ENCODE data around the gene CPLX4. TPM values are rescaled to one million over a fixed set of nuclear protein-coding genes. Genes with fewer than 3 reads are reported as not detected.
A peak's percentile ranks its signal among the peaks of the same experiment; 100 is the strongest.

CPLX4 gene
- total and polyA plus RNA-seq, 11 donors, result not detected

- H3K27me3 ChIP-seq, result peaks cover 62 to 89% (median 77%) of the 10 kb centered on the region in 9 donors
- no peak overlapping the region for H3K4me3 ChIP-seq
- DNase-seq (no peak), ATAC-seq (no peak)
- peaks cover 0 to 6% (median 0%) of the 10 kb centered on the region in 12 donors for H3K9me3 ChIP-seq
- H3K27ac ChIP-seq, result no peak overlapping the region
- TF ChIP-seq CTCF (IDR thresholded peaks at IDR 0.05), result no peak
- TF ChIP-seq POLR2A (IDR thresholded peaks at IDR 0.05), result no peak
- intact Hi-C loops (cut with DNase I), result loop anchor here in 1 of 10 donors (10.0 kb wide), 1 partner anchor 181 kb away; no protein-coding TSS in a partner anchor
- 6 to 10% (median 8%) methylated on average over 4 to 12 of the region's 12 CpGs for WGBS, 4 donors
- peaks cover 0 to 33% (median 10%) of the 10 kb centered on the region in 12 donors for H3K4me1 ChIP-seq
- H3K36me3 ChIP-seq, result no peaks in the 10 kb centered on the region
Measured at GRCh38 chr18:59265974-59266369, 52.5 kb downstream of the CPLX4 start.

DNA sequence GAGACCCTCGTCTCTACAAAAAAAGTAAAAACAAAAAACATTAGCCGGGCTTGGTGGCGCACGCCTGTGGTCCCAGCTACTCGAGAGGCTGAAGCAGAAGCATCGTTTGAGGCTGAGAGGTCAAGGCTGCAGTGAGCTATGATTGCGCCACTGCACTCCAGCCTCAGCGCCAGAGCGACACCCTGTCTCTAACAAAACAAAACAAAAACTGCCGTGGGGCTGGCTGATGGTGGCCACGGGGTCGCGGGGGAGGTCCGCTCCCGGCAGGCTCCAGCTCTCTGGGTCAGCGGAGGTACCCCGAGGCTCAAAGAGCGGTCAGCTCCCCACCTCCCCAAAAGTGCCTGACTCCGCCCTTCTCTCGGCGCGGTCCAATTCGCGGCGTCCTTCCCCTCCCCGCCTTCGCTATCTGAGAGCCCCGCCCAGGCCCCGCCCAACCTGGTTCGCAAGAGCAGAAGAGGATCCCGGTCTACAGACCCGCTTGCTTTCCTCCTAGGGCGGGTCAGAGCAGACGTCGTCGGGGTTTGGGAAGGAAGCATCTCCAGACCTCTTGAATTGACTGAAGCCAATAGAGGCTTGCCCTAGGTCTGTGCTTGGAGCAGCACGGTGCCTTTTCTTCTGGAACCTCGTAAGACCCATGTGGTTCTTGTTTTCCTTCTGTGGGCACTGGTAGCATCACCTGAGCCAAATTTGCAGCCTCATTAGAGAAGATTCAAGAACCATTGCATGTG lies 53.0 kb downstream of the CPLX4 start:
- intact Hi-C loops (cut with DNase I), result loop anchor here in 1 of 10 donors (10.0 kb wide), 1 partner anchor 181 kb away; no protein-coding TSS in a partner anchor
- no peaks in the 10 kb centered on the region for H3K36me3 ChIP-seq
- DNase-seq (no peak), ATAC-seq (no peak)
- 2 to 4% (median 3%) methylated on average over 30 to 38 of the region's 38 CpGs for WGBS, 4 donors
- peaks cover 57 to 83% (median 72%) of the 10 kb centered on the region in 9 donors for H3K27me3 ChIP-seq
- no peak overlapping the region for H3K27ac ChIP-seq
- H3K4me3 ChIP-seq, result peak overlapping the region in 6 of 12 donors; percentile 6 to 44 (median 17)
- peaks cover 0 to 33% (median 10%) of the 10 kb centered on the region in 12 donors for H3K4me1 ChIP-seq
- H3K9me3 ChIP-seq, result peaks cover 0 to 6% (median 0%) of the 10 kb centered on the region in 12 donors
- TF ChIP-seq CTCF (IDR thresholded peaks at IDR 0.05), result no peak
- no peak for TF ChIP-seq POLR2A (IDR thresholded peaks at IDR 0.05)

- WGBS, 4 donors, result 4 to 5% (median 4%) methylated on average over 23 to 41 of the region's 41 CpGs
- no peak overlapping the region for H3K27ac ChIP-seq
- H3K27me3 ChIP-seq, result peaks cover 50 to 77% (median 65%) of the 10 kb centered on the region in 9 donors
- intact Hi-C loops (cut with DNase I), result loop anchor here in 1 of 10 donors (10.0 kb wide), 1 partner anchor 180 kb away; no protein-coding TSS in a partner anchor
- no peak for TF ChIP-seq CTCF (IDR thresholded peaks at IDR 0.05)
- no peak for TF ChIP-seq POLR2A (IDR thresholded peaks at IDR 0.05)
- H3K4me1 ChIP-seq, result peaks cover 0 to 33% (median 10%) of the 10 kb centered on the region in 12 donors
- peaks cover 0 to 6% (median 0%) of the 10 kb centered on the region in 12 donors for H3K9me3 ChIP-seq
- DNase-seq (no peak), ATAC-seq (no peak)
- no peaks in the 10 kb centered on the region for H3K36me3 ChIP-seq
- peak overlapping the region in 2 of 12 donors; percentile 17 to 44 for H3K4me3 ChIP-seq
Measured at GRCh38 chr18:59264651-59265245, 53.7 kb downstream of the CPLX4 start.

DNA sequence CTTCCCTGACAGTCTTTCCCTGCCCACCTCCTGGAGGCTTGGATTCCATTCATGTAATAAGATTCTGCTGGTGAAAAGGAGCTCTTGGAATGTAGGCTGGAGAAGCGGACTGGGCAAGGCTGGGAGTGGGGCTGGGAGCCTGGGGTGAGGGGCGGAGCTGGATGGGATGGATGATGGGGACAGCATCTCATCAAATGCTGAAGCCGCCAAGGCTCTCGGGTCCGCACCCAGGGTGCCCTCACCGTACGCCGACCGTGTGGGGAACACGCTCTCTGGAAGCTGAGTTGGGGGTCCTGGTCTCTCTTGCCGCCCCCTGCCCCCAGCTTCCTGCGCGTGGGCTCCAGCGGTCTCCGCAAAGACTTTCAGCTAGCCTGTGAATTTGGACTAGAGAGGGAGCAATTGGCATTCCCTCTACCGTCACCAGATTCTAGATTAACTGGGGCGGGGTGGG lies 54.3 kb downstream of the CPLX4 start:
- no peak for TF ChIP-seq POLR2A (IDR thresholded peaks at IDR 0.05)
- no peak for TF ChIP-seq CTCF (IDR thresholded peaks at IDR 0.05)
- no peak overlapping the region for H3K27ac ChIP-seq
- ATAC-seq (no peak), DNase-seq (no peak)
- WGBS, 4 donors, result 3 to 9% (median 5%) methylated on average over 17 of the region's 17 CpGs
- H3K4me3 ChIP-seq, result no peak overlapping the region
- H3K4me1 ChIP-seq, result peaks cover 0 to 29% (median 10%) of the 10 kb centered on the region in 12 donors
- H3K27me3 ChIP-seq, result peaks cover 45 to 71% (median 60%) of the 10 kb centered on the region in 9 donors
- intact Hi-C loops (cut with DNase I), result loop anchor here in 1 of 10 donors (10.0 kb wide), 1 partner anchor 179 kb away; no protein-coding TSS in a partner anchor
- peaks cover 0 to 6% (median 0%) of the 10 kb centered on the region in 12 donors for H3K9me3 ChIP-seq
- no peaks in the 10 kb centered on the region for H3K36me3 ChIP-seq

Measured in heart left ventricle (tissue), 16 donors.